ENCODE data around the gene PCNA.

Gene PCNA

GRCh38 chr20:5096463-5096862 is 23.3 kb downstream of the PCNA start:
- H3K4me3 ChIP-seq (ENCODE audit: low read depth, low read length) = no peak overlapping the region
- DNase-seq (ENCODE audit: low read depth) = no peak

GRCh38 chr20:5095931-5096330 is 23.8 kb downstream of the PCNA start:
- DNase-seq (ENCODE audit: low read depth) = no peak
- no peak overlapping the region for H3K4me3 ChIP-seq (ENCODE audit: low read depth, low read length)
- TF ChIP-seq, protein P1, sequence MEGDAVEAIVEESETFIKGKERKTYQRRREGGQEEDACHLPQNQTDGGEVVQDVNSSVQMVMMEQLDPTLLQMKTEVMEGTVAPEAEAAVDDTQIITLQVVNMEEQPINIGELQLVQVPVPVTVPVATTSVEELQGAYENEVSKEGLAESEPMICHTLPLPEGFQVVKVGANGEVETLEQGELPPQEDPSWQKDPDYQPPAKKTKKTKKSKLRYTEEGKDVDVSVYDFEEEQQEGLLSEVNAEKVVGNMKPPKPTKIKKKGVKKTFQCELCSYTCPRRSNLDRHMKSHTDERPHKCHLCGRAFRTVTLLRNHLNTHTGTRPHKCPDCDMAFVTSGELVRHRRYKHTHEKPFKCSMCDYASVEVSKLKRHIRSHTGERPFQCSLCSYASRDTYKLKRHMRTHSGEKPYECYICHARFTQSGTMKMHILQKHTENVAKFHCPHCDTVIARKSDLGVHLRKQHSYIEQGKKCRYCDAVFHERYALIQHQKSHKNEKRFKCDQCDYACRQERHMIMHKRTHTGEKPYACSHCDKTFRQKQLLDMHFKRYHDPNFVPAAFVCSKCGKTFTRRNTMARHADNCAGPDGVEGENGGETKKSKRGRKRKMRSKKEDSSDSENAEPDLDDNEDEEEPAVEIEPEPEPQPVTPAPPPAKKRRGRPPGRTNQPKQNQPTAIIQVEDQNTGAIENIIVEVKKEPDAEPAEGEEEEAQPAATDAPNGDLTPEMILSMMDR (IDR thresholded peaks at IDR 0.05; ENCODE audit: low read depth, low read length) = no peak
- TF ChIP-seq MAX (IDR thresholded peaks at IDR 0.05; ENCODE audit: low read depth, low read length) (no peak), MYC (IDR thresholded peaks at IDR 0.05; ENCODE audit: low read depth, low read length) (no peak), POLR2A (IDR thresholded peaks at IDR 0.05; ENCODE audit: extremely low read depth, insufficient read length) (no peak)

More at GRCh38 chr20:5096463-5096862, 23.3 kb downstream of the PCNA start:
- TF ChIP-seq, protein P1 (IDR thresholded peaks at IDR 0.05; ENCODE audit: low read depth, low read length) = no peak
- TF ChIP-seq MYC (IDR thresholded peaks at IDR 0.05; ENCODE audit: low read depth, low read length) = no peak
- TF ChIP-seq POLR2A (IDR thresholded peaks at IDR 0.05; ENCODE audit: extremely low read depth, insufficient read length) = no peak
- no peak for TF ChIP-seq MAX (IDR thresholded peaks at IDR 0.05; ENCODE audit: low read depth, low read length)

DNA sequence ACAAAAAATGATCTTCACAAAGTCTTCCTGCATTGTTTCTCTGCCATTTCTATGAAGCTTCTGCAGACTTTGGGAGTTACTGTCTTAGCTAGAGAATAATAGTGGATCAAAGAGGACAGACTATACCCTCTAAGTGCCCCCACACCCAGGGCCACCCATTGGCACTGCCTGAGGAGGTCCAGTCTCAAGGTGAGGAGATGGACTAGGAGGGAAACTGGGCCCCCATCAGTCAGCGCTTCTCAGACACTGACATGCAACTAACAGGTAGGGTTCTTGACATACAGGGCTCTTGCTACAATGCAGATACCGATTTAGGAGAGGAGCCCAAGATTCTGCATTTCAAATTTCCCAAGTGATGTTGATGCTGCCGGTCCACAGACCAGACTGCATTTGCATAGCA is 24.3 kb downstream of the PCNA start:
- TF ChIP-seq MAX (IDR thresholded peaks at IDR 0.05; ENCODE audit: low read depth, low read length) = no peak
- TF ChIP-seq MYC (IDR thresholded peaks at IDR 0.05; ENCODE audit: low read depth, low read length) = no peak
- TF ChIP-seq, protein P1 (IDR thresholded peaks at IDR 0.05; ENCODE audit: low read depth, low read length) = no peak
- TF ChIP-seq POLR2A (IDR thresholded peaks at IDR 0.05; ENCODE audit: extremely low read depth, insufficient read length) = no peak
- no peak overlapping the region for H3K4me3 ChIP-seq (ENCODE audit: low read depth, low read length)
- no peak for DNase-seq (ENCODE audit: low read depth)

DNA sequence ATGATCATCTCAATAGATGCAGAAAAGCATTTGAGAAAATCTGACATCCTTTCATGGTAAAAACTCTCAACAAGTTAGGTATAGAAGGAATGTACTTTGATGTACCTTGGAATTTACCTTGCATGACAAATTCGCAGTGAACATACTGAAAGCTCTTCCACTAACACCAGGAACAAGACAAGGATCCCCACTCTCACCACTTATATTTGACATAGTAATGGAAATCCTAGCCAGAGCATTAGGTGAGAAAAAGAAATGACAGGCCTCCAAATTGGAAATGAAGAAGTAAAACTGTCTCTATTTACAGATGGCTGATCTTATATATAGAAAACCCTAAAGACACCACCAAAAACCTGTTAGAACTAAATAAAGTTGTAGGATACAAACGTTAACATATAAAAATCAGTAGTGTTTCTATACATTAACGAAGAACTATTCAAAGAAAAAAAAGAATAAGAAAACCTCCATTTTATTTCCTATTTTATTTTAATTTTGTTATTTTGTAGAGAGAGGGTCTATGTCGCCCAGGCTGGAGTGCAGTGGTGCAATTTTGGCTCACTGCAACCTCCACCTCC is 26.9 kb downstream of the PCNA start:
- TF ChIP-seq, protein P1 (IDR thresholded peaks at IDR 0.05; ENCODE audit: low read depth, low read length) = no peak
- TF ChIP-seq POLR2A (IDR thresholded peaks at IDR 0.05; ENCODE audit: extremely low read depth, insufficient read length) (no peak), MYC (IDR thresholded peaks at IDR 0.05; ENCODE audit: low read depth, low read length) (no peak), MAX (IDR thresholded peaks at IDR 0.05; ENCODE audit: low read depth, low read length) (no peak)
- DNase-seq (ENCODE audit: low read depth) = no peak
- H3K4me3 ChIP-seq (ENCODE audit: low read depth, low read length) = no peak overlapping the region

DNA sequence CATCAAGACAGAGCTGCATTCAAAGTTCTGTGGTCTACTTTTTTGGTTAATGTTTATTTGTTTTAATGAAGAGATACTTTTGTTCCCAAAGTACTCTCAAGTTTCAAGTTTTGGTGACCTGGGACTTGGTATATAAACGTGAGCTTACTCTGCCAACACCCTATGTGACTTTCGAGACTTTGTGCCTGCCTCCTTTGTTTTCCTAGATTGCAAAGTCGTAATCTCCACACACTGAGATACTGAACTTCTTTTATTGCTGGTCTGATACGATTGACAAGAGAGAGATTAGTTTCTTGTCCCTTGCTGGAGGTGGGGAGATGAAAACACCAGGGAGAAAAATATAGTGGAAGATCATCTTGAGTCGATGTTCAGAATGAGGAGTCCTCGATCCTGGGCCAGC is 27.9 kb downstream of the PCNA start:
- no peak for DNase-seq (ENCODE audit: low read depth)
- H3K4me3 ChIP-seq (ENCODE audit: low read depth, low read length) = no peak overlapping the region
- TF ChIP-seq MAX (IDR thresholded peaks at IDR 0.05; ENCODE audit: low read depth, low read length) = no peak
- TF ChIP-seq POLR2A (IDR thresholded peaks at IDR 0.05; ENCODE audit: extremely low read depth, insufficient read length) = no peak
- no peak for TF ChIP-seq MYC (IDR thresholded peaks at IDR 0.05; ENCODE audit: low read depth, low read length)
- TF ChIP-seq, protein P1 (IDR thresholded peaks at IDR 0.05; ENCODE audit: low read depth, low read length) = no peak

Data from NB4 (cell line).